Natural killer cell (primary cell): ENCODE measurements around the gene OAS1. TPM values are rescaled to one million over a fixed set of nuclear protein-coding genes. Genes with fewer than 3 reads are reported as not detected.

Experiments
- ATAC-seq, 3 donors: fragments of 150-1000 bp in 2 of 3; fragments of 200-7000 bp in 1 of 3; cut with Tn5 transposase; 1 replicate in 1 of 3; 2 replicates in 2 of 3; pipeline ENCODE4 v1.10.0; 2021; ENCODE audit warnings: mild to moderate bottlenecking in 2 of 3, moderate library complexity in 2 of 3
- DNase-seq, 2 donors: peaks; one replicate each; pipeline versions ENCODE4 v3.0.0 to v3.0.0-alpha.2; 2013 to 2021; ENCODE audit warnings: mixed read lengths in 1 of 2
- H3K27ac ChIP-seq: one replicate; pipeline ENCODE4 v1.5.1; 2013; ENCODE audit warnings: mild to moderate bottlenecking, low read length
- H3K27me3 ChIP-seq: one replicate; pipeline ENCODE4 v1.6.1; 2013; ENCODE audit warnings: low read length; ENCODE audit not compliant: control insufficient read depth, insufficient read depth
- H3K36me3 ChIP-seq: one replicate; pipeline ENCODE4 v1.6.1; 2013; ENCODE audit warnings: low read length; ENCODE audit not compliant: control insufficient read depth, insufficient read depth
- H3K4me1 ChIP-seq: one replicate; pipeline ENCODE4 v1.6.1; 2013; ENCODE audit warnings: low read length; ENCODE audit not compliant: control insufficient read depth, insufficient read depth
- H3K4me3 ChIP-seq: one replicate; pipeline ENCODE4 v1.5.1; 2013; ENCODE audit warnings: low read length
- H3K9me3 ChIP-seq: one replicate; pipeline ENCODE4 v1.6.1; 2013; ENCODE audit warnings: low read length; ENCODE audit not compliant: control insufficient read depth, insufficient read depth
- H3K27ac Mint-ChIP-seq, 2 donors: one replicate each; pipeline ENCODE4 v1.8.0; 2022; ENCODE audit warnings: mild to moderate bottlenecking in 2 of 2, mixed read lengths in 2 of 2, moderate library complexity in 1 of 2
- H3K27me3 Mint-ChIP-seq, 2 donors: one replicate each; pipeline ENCODE4 v1.8.0; 2022; ENCODE audit warnings: low read depth in 2 of 2, mixed read lengths in 2 of 2
- H3K36me3 Mint-ChIP-seq: one replicate; pipeline ENCODE4 v1.8.0; 2022; ENCODE audit warnings: mixed read lengths
- H3K4me1 Mint-ChIP-seq, 2 donors: one replicate each; pipeline ENCODE4 v1.8.0; 2022; ENCODE audit warnings: mixed read lengths in 2 of 2
- H3K4me3 Mint-ChIP-seq: one replicate; pipeline ENCODE4 v1.8.0; 2022; ENCODE audit warnings: mild to moderate bottlenecking, moderate library complexity, mixed read lengths
- H3K9me3 Mint-ChIP-seq, 2 donors: one replicate each; pipeline ENCODE4 v1.8.0; 2022; ENCODE audit warnings: mixed read lengths in 2 of 2
- WGBS: methylation state at CpG from one replicate; pipeline ENCODE4 v1.1.7; 2013; ENCODE audit warnings: missing lambda C conversion rate; ENCODE audit not compliant: insufficient coverage; 5-methylcytosine and 5-hydroxymethylcytosine counted together
- intact Hi-C: fragments of 100-400 bp; cut with micrococcal nuclease; formaldehyde crosslinking; loops from one replicate; pipeline ENCODE4 v1.14.2; 2022
- total RNA-seq, 4 donors: library from RNA; stranded (reverse); fragments of 120-200 nt in 1 of 4; gene quantifications; one replicate each; pipeline versions ENCODE4 v1.2.3 to v1.2.4, GENCODE V29; 2013 to 2022
- TF ChIP-seq, protein P1 (sequence below): fragments of 200-600 bp; IDR thresholded peaks from one replicate; pipeline ENCODE4 v1.8.0; 2022; ENCODE audit warnings: antibody characterized with exemption

Gene OAS1
- 10 to 100 TPM; 12.4 to 21.1 (median 16.5) TPM for total RNA-seq
- total RNA-seq (2013) = 44.5 TPM

DNA sequence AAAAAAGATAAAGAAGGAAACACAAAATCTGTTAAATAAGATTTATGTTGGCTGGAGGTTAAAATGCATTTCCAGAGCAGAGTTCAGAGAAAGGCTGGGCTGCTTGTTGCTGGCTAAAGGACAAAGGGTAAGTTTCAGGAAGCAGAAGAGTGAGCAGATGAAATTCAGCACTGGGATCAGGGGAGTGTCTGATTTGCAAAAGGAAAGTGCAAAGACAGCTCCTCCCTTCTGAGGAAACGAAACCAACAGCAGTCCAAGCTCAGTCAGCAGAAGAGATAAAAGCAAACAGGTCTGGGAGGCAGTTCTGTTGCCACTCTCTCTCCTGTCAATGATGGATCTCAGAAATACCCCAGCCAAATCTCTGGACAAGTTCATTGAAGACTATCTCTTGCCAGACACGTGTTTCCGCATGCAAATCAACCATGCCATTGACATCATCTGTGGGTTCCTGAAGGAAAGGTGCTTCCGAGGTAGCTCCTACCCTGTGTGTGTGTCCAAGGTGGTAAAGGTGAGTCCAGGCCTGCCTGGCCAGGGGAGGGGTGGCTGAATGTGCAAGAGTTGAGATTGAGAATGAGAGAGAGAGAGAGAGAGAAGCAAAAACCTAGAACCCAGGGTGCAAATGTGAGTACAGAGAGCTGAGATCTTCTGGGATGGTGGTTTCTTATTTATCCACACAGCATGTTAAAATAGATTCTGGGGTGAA is at the start of gene OAS1:
Gene OAS1 (plus strand): TSS at position 251 of the 703 bp plus-strand sequence. CDS start 78 bp downstream, at position 329.
- no peaks in the 10 kb centered on the region for H3K36me3 Mint-ChIP-seq
- Histone ChIP-seq H3K27me3 (no peaks in the 10 kb centered on the region), H3K9me3 (peaks cover under 1% of the 10 kb centered on the region), H3K4me1 (peaks cover 30% of the 10 kb centered on the region), H3K27ac (peak within 1 kb of the TSS; percentile 74), H3K4me3 (peak within 1 kb of the TSS; percentile 50), H3K36me3 (peaks cover 3% of the 10 kb centered on the region)
- H3K27ac Mint-ChIP-seq = peak within 1 kb of the TSS; percentile 68 to 88
- intact Hi-C loops = no loop called here
- no peaks in the 10 kb centered on the region for H3K27me3 Mint-ChIP-seq
- no peaks in the 10 kb centered on the region for H3K9me3 Mint-ChIP-seq
- peak in 1 of 2 donors; percentile 69 for DNase-seq
- WGBS = 1% methylated on average over 4 of the region's 4 CpGs
- H3K4me3 Mint-ChIP-seq = peak within 1 kb of the TSS; percentile 88
- peak; percentile 88 to 93 (median 92) for ATAC-seq
- TF ChIP-seq, protein P1, sequence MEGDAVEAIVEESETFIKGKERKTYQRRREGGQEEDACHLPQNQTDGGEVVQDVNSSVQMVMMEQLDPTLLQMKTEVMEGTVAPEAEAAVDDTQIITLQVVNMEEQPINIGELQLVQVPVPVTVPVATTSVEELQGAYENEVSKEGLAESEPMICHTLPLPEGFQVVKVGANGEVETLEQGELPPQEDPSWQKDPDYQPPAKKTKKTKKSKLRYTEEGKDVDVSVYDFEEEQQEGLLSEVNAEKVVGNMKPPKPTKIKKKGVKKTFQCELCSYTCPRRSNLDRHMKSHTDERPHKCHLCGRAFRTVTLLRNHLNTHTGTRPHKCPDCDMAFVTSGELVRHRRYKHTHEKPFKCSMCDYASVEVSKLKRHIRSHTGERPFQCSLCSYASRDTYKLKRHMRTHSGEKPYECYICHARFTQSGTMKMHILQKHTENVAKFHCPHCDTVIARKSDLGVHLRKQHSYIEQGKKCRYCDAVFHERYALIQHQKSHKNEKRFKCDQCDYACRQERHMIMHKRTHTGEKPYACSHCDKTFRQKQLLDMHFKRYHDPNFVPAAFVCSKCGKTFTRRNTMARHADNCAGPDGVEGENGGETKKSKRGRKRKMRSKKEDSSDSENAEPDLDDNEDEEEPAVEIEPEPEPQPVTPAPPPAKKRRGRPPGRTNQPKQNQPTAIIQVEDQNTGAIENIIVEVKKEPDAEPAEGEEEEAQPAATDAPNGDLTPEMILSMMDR = no peak
- H3K4me1 Mint-ChIP-seq = peaks cover 49 to 51% of the 10 kb centered on the region in 2 donors

DNA sequence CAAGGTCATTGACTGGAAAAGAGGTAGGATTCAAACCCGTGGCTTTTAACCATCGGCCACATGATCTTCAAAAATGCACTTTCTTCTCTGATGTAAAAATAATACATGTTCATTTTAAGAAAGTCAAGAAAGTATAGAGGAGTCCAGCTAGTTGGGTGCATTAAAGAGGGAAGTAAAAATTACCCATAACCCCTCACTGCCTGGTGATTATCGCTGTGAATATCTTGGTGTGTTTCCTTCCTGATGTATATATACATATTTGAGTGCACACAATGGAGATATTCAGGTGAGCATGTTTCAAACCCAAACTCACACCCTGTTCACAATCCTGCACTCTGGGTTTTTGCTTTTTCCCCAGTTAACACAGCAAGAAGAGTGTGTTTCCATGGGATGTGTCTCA is 47.5 kb upstream of the OAS1 start:
- Mint-ChIP-seq H3K27ac (no peak overlapping the region), H3K4me3 (no peak overlapping the region), H3K36me3 (no peaks in the 10 kb centered on the region), H3K9me3 (no peaks in the 10 kb centered on the region), H3K4me1 (peaks cover 1 to 9% of the 10 kb centered on the region in 2 donors), H3K27me3 (peaks cover 5 to 7% of the 10 kb centered on the region in 2 donors)
- no peaks in the 10 kb centered on the region for H3K36me3 ChIP-seq
- intact Hi-C loops = no loop called here
- peaks cover 8% of the 10 kb centered on the region for H3K4me1 ChIP-seq
- no peak overlapping the region for H3K4me3 ChIP-seq
- DNase-seq (no peak), ATAC-seq (no peak)
- TF ChIP-seq, protein P1 = no peak
- H3K27me3 ChIP-seq = no peaks in the 10 kb centered on the region
- H3K27ac ChIP-seq = no peak overlapping the region
- no peaks in the 10 kb centered on the region for H3K9me3 ChIP-seq
- WGBS = no CpG with 5 or more reads among the region's 3 CpGs

DNA sequence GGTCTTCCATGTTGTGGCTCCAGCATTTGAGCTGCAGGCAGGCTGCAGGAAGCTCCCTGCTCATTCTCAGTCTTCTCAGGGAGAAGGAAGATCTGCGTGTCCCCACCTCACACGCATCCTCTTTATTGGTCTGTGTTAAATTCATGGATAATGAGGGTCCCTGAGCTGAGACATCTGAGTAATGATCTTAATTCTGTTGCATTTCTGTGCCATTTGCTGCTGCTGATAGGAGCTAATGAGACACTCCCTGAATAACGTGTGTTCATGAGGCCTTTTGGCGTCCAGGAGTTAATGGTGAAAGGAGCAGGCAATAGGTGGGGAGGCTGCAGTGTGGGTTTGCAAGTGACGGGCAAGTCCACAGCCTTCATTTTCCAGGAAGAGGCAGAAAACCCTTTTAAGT is 46.6 kb upstream of the OAS1 start:
- ATAC-seq = no peak
- WGBS = 59% methylated on average over 5 of the region's 5 CpGs
- no peak overlapping the region for H3K27ac ChIP-seq
- intact Hi-C loops = no loop called here
- TF ChIP-seq, protein P1 = no peak
- H3K9me3 ChIP-seq = no peaks in the 10 kb centered on the region
- peaks cover 8% of the 10 kb centered on the region for H3K4me1 ChIP-seq
- peaks cover 6 to 9% of the 10 kb centered on the region in 2 donors for H3K4me1 Mint-ChIP-seq
- no peak overlapping the region for H3K4me3 Mint-ChIP-seq
- no peak overlapping the region for H3K27ac Mint-ChIP-seq
- H3K9me3 Mint-ChIP-seq = no peaks in the 10 kb centered on the region
- DNase-seq = no peak
- H3K4me3 ChIP-seq = no peak overlapping the region
- H3K36me3 Mint-ChIP-seq = no peaks in the 10 kb centered on the region
- H3K27me3 Mint-ChIP-seq = peaks cover 8 to 11% of the 10 kb centered on the region in 2 donors
- no peaks in the 10 kb centered on the region for H3K27me3 ChIP-seq
- H3K36me3 ChIP-seq = no peaks in the 10 kb centered on the region
